CD1c-positive myeloid dendritic cell (primary cell): ENCODE data around the gene EEPD1.
"Not testable (repeated sequence)": the region's sequence is repeated elsewhere in the genome, so short reads cannot be mapped to it uniquely, and the experiment has no call there.

Experiments
- DNase-seq: peaks from one replicate; pipeline ENCODE4 v3.0.0-alpha.2; 2016; ENCODE audit errors: extremely low spot score

Gene EEPD1

DNA sequence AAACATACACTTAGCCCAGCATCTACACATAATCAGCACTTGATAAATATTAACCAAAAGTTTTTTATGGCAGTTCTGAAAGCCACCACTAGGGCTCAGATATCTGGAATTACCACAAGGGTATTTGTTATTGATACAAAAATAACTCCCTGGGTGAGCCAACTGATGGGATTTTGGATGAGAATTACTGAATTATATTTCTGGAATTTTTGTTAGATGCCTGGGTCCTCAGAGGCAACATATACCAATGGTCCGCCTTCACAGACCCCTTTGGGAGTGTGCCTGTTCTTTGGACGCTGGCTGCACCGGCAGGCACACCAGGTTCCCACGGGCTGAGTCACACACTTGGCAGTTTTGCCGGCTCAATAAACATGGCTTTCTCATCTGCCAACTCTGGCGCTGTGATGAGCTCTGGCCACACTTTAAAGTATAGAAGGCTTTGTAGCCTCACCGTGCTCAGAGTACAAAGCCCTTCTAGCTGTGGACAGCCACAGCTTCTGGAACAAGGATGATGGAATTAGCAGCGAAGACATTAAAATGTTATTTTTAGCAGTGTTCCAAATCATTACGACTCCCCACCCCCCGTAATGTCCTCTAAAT lies 24.5 kb upstream of the EEPD1 start:
- peak; percentile 47 for DNase-seq

GRCh38 chr7:36129048-36129534 lies 24.0 kb upstream of the EEPD1 start:
- DNase-seq = no peak

DNA sequence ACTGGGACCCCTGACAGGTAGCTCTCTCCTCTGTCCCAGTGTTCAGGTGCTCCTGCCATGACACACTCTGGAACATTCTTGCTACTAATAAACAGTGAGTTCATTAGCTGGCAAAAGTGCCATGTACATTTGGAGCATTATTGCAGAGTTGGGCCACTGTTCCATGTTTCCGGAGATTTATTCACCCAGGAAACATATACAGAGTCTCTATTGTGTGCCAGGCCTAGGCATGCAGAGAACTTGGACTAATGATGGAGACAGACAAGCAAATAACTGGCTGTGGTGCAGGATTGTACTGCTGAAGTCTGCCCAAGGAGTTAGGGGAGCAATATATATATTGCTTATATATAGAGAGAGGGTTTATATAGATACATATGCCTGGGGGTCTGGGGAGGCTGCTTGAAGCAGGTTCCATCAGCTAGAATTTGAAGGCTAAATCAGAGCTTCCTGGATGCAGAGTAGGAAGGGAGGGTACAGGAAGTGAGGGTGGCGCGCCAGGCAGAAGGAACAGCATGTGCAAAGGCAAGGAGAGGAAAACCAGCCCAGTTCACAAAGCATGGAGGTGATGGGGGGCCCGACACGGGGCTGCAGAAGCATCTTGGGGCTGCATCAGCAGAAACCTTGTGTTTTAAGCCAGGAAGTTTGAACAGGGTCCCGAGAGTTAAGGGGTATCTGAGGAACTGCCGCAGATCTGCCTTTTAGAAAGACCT lies 22.7 kb upstream of the EEPD1 start:
- DNase-seq = no peak

DNA sequence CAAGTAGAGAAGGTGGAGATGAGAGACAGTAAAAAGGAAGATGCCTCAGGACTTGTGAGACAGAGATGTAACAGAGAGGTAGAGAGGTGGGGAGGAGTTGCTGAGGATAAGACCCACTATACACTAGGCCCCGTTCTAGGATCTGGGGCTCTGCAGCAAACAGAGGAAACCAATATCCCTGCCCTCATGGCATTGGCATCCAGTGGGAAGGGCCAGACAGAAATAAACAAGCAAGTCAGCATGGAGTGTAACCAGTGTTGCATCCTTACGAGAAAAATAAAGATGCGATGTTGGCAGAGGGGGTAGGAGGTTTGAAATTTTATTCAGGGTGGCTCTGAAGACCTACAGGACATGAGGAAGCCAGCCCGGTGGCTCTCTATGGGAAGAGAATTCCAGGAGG lies 22.0 kb upstream of the EEPD1 start:
- no peak for DNase-seq

- DNase-seq = no peak
Observed at GRCh38 chr7:36131499-36131898, 21.6 kb upstream of the EEPD1 start.

DNA sequence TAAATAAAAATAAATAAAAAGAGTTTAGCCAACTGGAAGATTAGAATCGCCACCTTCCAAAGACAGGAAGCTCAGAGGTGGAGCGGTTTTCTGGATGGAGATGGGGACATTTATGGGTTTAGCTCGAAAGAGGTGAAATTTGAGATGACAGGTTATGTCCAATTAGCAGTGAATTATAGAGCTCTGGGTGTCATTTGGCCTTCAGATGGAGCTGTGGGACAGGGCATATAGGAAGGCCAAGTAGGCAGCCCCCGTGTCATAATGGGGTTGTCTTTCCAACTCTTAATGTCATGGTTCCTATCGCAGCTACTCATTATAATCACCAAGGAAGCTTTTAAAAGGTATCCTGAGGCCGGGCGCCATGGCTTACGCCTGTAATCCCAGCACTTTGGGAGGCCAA lies 21.0 kb upstream of the EEPD1 start:
- DNase-seq = no peak

DNA sequence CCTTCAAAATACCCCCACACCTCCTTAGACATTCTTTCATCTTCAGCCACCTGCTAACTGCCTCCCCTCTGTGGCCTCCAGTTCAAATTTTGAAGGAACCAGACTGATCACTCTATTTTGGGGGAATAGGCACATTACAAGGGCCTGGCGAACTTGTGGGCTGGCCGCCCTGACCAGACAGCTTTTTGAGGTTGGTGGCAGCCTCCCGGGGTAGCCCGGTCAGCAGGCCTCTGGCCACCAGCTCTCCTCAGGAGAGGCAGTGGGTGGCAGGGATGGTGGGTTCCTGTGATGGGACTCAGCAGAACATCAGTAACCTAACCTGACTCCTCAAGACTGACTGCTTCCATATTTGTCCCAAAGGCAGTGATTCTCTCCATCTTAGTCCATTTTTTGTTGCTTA lies 17.4 kb upstream of the EEPD1 start:
- no peak for DNase-seq

- DNase-seq = no peak
Observed at GRCh38 chr7:36137258-36137657, 15.8 kb upstream of the EEPD1 start.

- no peak for DNase-seq
Observed at GRCh38 chr7:36137754-36138153, 15.3 kb upstream of the EEPD1 start.

DNA sequence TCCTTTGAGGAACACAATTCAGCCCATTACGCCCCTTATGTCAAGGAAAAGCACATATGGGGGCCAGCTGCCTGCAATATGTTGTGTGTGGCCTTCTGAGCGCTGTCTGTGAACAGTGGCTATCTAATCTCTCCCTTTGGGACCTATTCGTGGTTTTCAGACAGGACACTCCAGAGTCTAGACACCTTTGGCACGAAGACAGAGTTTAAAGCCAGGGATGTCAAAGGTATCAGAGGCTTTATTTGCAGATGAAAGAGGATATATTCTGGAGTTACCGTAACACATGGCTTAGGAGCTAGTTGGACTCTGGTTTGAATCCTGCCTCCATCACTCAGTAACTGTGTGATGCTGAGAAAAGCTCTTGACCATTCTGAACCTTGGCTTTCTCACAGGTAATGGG lies 14.8 kb upstream of the EEPD1 start:
- no peak for DNase-seq

GRCh38 chr7:36141351-36141750 lies 11.7 kb upstream of the EEPD1 start:
- DNase-seq = no peak

- no peak for DNase-seq
Observed at GRCh38 chr7:36141850-36142249, 11.2 kb upstream of the EEPD1 start.

GRCh38 chr7:36144189-36144588 lies 8.9 kb upstream of the EEPD1 start:
- DNase-seq = no peak

GRCh38 chr7:36145686-36146085 lies 7.4 kb upstream of the EEPD1 start:
- DNase-seq = no peak

GRCh38 chr7:36147361-36147760 lies 5.7 kb upstream of the EEPD1 start:
- DNase-seq = no peak

DNA sequence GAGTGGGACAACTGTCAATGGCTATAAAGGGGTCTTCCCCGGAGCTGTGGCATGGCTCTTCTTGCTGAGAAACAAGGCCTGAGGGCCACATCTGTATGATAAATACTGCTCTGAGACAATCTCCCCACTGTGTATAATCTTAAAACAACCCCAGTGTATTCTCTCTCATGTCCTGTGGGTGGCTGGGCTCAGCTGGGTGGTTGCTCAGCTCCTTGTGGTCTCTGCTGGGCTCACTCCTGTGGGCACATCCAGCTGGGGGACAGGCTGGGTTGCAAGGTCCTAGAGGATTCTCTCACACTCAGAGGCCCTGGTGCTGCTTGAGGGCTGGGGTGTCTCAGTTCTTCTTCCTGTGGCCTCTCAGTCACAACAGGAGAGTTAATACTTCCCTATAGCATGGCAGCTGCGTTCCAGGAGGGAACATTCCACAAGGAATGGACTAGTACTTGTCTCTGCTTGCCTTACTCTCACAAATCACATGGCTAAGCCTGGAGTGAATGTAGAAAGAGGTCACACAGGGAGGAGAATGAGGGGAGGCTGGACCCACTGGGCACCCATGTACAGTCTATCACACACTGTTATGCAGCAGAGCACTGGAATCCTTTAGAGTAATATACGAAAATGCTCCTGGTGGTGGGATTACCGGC lies 4.5 kb upstream of the EEPD1 start:
- DNase-seq = peak; percentile 52

GRCh38 chr7:36149240-36149639 lies 3.8 kb upstream of the EEPD1 start:
- not testable (repeated sequence) for DNase-seq

DNA sequence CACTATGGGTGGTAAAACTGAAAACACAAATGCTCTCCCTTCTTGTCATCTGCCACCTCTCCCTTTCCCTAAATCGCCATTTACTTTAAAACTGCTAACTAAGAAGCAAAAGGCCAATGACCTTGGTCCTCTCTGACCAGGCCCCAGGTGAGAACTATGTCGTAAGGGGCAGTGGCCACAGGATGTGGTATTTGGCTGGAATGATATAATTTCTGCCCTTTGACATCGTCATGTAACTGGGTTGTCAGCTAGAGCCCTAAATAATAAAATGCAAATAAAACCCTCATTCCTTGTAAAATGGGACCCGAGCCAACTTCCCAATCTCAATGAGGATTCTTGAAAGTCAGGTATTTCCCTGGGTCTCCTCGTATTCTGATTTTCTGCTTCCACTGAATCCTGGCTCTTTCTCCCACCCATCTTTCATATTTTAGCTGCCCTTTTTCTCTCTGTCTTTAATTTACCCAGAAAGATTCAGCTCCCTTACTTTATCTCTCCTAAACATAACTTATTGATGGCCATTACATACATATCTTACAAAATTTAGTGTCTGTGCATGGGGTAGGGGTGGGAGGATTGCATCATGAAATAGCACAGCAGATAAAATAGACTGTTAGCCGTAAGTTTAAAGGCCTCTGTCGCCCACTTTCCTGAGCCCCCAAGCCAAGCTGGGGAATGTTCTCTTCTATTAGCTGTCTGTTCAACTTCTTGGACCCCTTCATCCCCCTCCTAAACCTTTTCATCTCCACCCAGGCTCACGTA lies 3.2 kb upstream of the EEPD1 start:
- no peak for DNase-seq

DNA sequence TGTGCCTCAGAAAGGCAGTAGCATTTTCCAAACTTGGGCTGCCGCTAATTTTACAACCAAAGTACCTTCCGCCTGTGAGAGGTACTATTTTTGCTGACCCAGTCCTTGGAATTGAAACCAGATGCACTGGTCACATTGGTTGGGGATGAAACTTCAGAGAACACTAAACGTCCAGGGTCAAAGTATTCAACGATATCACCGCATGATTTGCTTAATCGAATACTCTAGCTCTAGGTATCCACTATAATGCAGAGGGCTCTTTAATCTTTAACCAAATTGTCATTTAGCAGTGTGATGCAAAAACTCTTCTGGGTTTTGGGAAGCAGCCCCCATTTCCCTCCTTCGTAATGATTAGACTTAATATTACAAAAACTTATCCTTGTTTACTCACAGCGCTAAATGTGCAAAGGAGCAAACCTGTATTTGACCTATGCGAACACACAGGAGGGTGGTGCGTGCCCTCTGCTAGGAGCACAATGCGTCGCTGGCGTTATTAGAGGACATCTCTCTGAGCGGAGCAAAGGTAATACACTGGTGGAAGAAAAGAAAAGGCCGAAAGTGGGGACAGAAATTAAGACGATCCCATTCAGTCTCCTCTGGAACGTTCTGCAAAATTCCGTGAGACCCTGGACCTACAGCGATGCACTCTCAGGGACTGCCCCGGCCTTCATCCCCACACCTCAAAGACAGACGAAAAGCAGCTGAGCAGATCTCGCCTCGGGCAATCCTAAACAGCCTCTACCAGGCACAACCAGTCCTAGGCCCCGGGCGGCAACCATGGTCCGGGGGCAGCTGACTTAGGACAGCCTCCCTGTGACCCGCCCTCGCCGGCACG lies 916 bp upstream of the EEPD1 start:
- no peak for DNase-seq

GRCh38 chr7:36153571-36154097 lies 580 bp downstream of the EEPD1 start:
- DNase-seq = no peak
